Measurements from ENCODE around the gene DDN.

DDN gene

GRCh38 chr12:48961801-48962200, 37.4 kb downstream of the DDN start:
- DNase-seq, result no peak

GRCh38 chr12:48961331-48961730, 37.8 kb downstream of the DDN start:
- DNase-seq, result no peak

GRCh38 chr12:48960834-48961233, 38.3 kb downstream of the DDN start:
- DNase-seq, result no peak

- DNase-seq, result no peak
These were observed 41.2 kb downstream of the DDN start for GRCh38 chr12:48958049-48958388.

GRCh38 chr12:48957141-48958048, 41.8 kb downstream of the DDN start, which contains the start of gene ARF3:
TSS of gene ARF3 (minus strand) at chr12:48957487. CDS start at chr12:48941095, 16,392 bp downstream.
- peak; percentile 87 to 95 for DNase-seq

GRCh38 chr12:48956279-48957140, 42.7 kb downstream of the DDN start:
- peak; percentile 90 to 92 for DNase-seq

GRCh38 chr12:48954841-48955501, 44.2 kb downstream of the DDN start:
- no peak for DNase-seq

- no peak for DNase-seq
These were observed 45.1 kb downstream of the DDN start for GRCh38 chr12:48954061-48954460.

GRCh38 chr12:48952691-48953090, 46.5 kb downstream of the DDN start:
- DNase-seq, result no peak

GRCh38 chr12:48947727-48948126, 51.4 kb downstream of the DDN start:
- no peak for DNase-seq

- DNase-seq, result no peak
These were observed 52.2 kb downstream of the DDN start for GRCh38 chr12:48946943-48947342.

- peak; percentile 37 to 66 for DNase-seq
These were observed 53.0 kb downstream of the DDN start for GRCh38 chr12:48946205-48946604.

All from NCI-H446 (cell line).